Retina (tissue), 1 donor: ENCODE results near the gene ROBO4.

Experiments used
- DNase-seq: peaks from one replicate; pipeline ENCODE4 v3.0.0-alpha.2; 2016

ROBO4 gene

GRCh38 chr11:124897674-124898262 lies at the start of gene ROBO4:
Gene ROBO4, minus strand, starts transcription at chr11:124897865. Its CDS starts 70 bp downstream, at chr11:124897795.
- DNase-seq = no peak

- DNase-seq = no peak
These were observed 49.1 kb upstream of the ROBO4 start for GRCh38 chr11:124946735-124947141.

GRCh38 chr11:124945826-124946225 lies 48.2 kb upstream of the ROBO4 start:
- DNase-seq = no peak

- DNase-seq = no peak
These were observed 46.9 kb upstream of the ROBO4 start for GRCh38 chr11:124944565-124944964.

GRCh38 chr11:124943741-124944140 lies 46.1 kb upstream of the ROBO4 start:
- no peak for DNase-seq

GRCh38 chr11:124943254-124943616 lies 45.6 kb upstream of the ROBO4 start:
- DNase-seq = no peak

- DNase-seq = peak; percentile 44
These were observed 45.0 kb upstream of the ROBO4 start for GRCh38 chr11:124942466-124943253.

- no peak for DNase-seq
These were observed 44.0 kb upstream of the ROBO4 start for GRCh38 chr11:124941703-124942102.

GRCh38 chr11:124938970-124939369 lies 41.3 kb upstream of the ROBO4 start:
- DNase-seq = no peak

GRCh38 chr11:124938206-124938765 lies 40.6 kb upstream of the ROBO4 start:
- no peak for DNase-seq

- no peak for DNase-seq
These were observed 39.8 kb upstream of the ROBO4 start for GRCh38 chr11:124937336-124937935.

- no peak for DNase-seq
These were observed 38.2 kb upstream of the ROBO4 start, which contains the start of gene HEPACAM for GRCh38 chr11:124935548-124936514. Gene HEPACAM, minus strand, starts transcription at chr11:124936047. Its CDS starts 41 bp downstream, at chr11:124936006.

GRCh38 chr11:124934862-124935547 lies 37.3 kb upstream of the ROBO4 start:
- no peak for DNase-seq

- no peak for DNase-seq
These were observed 33.1 kb upstream of the ROBO4 start for GRCh38 chr11:124930799-124931198.

- no peak for DNase-seq
These were observed 31.4 kb upstream of the ROBO4 start for GRCh38 chr11:124928942-124929665.

GRCh38 chr11:124923296-124923695 lies 25.6 kb upstream of the ROBO4 start:
- DNase-seq = no peak

GRCh38 chr11:124922831-124923230 lies 25.2 kb upstream of the ROBO4 start:
- DNase-seq = no peak

- peak; percentile 92 for DNase-seq
These were observed 23.4 kb upstream of the ROBO4 start for GRCh38 chr11:124920870-124921609.

GRCh38 chr11:124920356-124920755 lies 22.7 kb upstream of the ROBO4 start:
- no peak for DNase-seq

- no peak for DNase-seq
These were observed 22.2 kb upstream of the ROBO4 start for GRCh38 chr11:124919898-124920297.
